GM21381 (cell line): ENCODE measurements around the gene EDN2.

ENCODE experiments used
- ATAC-seq: cut with Tn5 transposase; IDR thresholded peaks from one replicate; pipeline ENCODE4 v1.9.1; 2021; ENCODE audit warnings: mild to moderate bottlenecking, moderate library complexity; ENCODE audit not compliant: unreplicated experiment

EDN2 gene

DNA sequence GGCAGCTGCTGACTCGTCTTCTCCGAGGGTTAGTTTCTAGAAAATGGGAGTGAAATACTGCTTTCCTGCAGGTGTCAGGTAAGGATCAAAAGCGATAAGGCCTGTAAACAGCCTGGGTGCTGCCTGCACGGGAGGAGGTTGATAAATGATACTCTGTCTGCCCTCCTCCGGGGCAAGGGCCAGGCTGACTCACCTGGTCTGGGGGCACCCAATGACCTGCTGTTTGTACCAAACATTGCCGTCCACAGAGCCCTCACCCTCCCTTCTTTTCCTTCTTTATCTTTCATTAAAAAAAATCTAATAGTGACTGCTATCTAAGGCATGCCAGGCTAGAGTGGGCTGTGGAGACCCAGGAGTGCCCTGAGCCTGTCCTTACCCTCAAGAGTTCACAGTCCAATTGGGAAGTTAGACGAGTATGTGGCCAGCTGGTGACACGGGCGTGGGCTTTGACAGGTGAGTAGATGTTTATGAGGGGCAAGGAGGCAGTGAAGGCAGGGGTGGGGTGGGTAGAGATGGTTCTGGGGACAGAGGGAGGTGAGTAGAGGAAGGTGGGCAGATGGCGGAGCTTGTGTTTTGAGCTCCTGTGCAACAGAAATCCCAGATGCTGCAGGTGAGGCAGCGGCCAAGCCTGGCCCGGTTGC is 16.2 kb downstream of the EDN2 start:
- ATAC-seq = no peak

GRCh38 chr1:41467673-41468072 is 16.8 kb downstream of the EDN2 start:
- ATAC-seq = no peak

DNA sequence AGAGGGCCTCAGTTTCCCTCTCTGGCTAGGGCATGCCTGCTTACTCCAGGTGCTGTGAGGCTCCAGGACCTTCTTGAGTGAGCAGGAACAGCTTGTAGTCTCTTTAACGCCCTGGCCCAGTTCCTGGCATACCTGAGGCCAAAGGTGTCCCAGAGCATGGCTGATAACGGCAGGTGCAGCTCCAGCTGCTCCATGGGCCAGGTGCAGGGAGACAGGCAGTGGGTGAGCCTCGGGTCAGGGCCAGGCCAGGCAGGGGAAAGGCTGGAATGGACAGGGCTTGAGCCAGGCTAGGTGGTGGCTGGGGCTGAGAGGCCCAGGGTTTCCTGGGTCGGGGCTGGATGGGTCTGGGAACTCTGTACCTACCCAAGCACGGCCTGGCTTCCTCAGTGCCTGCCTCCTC is 18.3 kb downstream of the EDN2 start:
- ATAC-seq = no peak

DNA sequence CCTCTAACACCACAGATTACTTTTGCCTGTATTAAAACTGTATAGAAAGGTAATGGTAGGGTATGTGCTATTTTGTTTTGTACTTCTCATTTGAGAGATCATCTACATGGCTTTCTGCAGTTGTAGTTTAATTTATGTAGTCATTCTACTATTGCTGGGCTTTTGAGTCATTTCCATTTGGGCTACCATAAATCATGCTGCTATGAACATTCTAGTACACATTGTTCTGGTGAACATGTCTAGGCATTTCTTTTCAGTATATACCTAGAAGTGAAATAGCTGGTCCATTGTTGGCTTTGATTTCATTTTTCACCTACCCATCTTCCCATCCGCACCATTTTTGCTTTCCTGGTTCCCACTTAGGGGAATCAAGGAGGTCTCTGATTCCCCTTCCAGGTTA is 18.7 kb downstream of the EDN2 start:
- no peak for ATAC-seq

- no peak for ATAC-seq
Measured at GRCh38 chr1:41464885-41465284, 19.6 kb downstream of the EDN2 start.

GRCh38 chr1:41463516-41463915 is 21.0 kb downstream of the EDN2 start:
- ATAC-seq = no peak

- ATAC-seq = no peak
Measured at GRCh38 chr1:41462680-41463004, 21.8 kb downstream of the EDN2 start.

- ATAC-seq = no peak
Measured at GRCh38 chr1:41461790-41462679, 22.4 kb downstream of the EDN2 start.

- ATAC-seq = no peak
Measured at GRCh38 chr1:41456847-41457540, 27.5 kb downstream of the EDN2 start.

DNA sequence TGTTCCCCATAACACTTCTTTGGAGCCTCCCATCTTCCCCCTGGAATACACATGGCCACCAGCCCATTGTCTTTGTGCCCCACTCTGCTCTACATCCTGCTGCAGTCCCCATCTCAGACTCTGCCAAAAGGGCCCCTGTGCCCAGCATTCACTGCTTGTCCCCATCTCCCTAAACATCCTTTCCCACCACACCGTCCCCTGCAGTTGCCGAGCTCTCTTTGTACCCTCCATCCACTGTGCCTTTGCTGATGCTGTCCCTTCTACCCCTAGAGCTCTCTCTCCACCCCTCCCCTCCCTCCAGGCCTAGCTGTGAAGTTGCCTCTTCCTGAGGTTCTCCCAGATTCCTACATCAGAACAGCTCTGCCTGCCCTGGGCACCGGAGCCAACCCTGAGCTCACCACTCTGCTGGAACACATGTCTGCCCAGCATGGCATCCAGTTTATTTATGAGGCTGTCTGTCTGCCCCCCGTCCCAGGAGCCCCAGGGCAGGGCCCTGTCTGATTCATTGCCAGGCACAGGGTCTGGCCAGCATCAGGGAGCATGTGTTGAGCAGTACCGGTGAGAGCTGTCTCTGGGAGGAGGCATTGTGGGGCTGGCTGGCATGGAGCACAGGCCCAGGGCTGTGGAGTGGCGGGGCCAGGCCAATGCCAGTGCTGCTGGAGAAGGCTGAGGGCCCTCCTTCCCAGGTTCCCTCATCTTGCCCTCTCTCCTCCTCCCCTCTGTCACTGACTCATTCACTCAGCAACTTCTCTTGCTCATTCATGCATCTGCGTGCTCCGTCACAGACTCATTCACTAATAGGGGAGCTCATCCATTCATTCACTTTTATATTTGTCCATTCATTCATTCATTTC is 28.8 kb downstream of the EDN2 start:
- no peak for ATAC-seq

DNA sequence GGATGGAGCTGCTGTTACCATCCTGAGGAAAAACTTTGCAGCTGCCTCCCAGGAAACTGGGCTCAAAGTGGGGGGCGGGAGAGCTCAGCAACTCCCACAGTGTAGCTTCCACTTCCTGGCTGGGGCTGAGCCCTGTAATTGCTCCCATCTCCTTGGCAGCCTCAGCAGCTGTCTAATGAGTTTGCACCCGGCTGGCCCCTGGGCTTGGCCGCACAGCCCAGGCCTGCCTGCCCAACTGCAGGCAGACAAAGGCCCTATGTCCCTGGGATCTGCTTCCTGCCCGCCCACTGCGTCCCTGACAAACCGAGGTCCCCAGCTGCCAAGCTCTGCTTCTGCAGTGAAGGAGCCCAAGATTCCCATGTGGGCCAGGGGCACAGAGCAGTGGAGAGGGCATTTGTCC is 30.1 kb downstream of the EDN2 start:
- no peak for ATAC-seq

DNA sequence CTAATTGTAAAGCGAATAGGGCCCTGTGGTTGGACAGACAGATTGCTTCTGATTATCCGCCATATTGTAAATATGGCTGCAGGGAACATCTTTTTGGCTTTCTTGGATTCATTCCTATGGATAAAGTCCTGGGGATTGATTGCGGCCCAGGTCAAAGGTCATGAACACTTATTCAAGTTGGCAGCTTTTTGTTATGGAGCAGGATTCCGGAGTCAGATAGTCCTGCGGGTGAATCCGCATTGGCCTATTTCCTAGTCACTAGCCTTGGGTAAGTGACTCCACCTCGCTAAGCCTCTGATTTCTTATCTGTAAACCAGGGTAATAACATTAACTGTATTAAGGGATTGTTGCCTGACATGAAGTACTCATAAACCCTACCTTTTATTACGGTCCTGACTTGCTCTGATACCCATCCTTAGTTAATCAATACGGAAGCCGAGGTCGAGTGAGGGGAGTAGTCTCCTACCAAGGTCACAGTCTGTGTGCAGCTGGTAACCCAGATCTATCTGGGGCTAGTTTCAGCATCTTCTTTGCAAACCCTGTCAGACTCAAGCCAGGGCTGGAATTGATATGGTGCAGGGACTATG is 31.7 kb downstream of the EDN2 start:
- ATAC-seq = no peak

DNA sequence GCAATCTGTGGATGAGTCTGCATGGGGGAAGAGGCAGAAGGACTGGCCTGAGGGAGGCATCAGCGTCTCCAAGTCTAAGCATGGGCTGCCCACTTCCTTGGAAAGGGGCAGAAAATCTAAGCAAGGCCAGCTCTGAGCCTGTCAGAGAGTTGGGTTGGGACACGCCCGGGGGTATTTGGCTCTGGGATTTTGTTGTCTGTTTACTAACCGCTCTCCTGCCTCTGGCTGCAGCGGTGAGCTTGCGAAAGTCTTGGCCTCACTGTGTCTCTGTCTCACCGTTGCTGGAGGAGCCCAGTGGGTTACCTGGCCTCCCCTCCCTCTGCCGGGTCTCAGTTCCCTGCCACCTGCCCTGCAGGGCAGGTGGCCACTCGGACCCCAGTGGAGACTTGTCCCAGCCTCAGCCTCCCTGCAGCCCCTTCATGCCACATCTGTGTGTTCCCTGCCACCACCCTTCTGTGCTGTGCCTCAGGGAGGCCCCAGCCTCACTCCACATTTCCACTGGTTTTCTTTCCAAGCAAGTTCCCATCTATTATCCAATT is 33.7 kb downstream of the EDN2 start:
- no peak for ATAC-seq

GRCh38 chr1:41449326-41449921 is 35.1 kb downstream of the EDN2 start:
- ATAC-seq = no peak

- ATAC-seq = no peak
Measured at GRCh38 chr1:41448821-41449220, 35.7 kb downstream of the EDN2 start.

GRCh38 chr1:41447995-41448770 is 36.3 kb downstream of the EDN2 start:
- no peak for ATAC-seq

GRCh38 chr1:41446851-41447610 is 37.5 kb downstream of the EDN2 start:
- ATAC-seq = no peak

- no peak for ATAC-seq
Measured at GRCh38 chr1:41444785-41445184, 39.7 kb downstream of the EDN2 start.

DNA sequence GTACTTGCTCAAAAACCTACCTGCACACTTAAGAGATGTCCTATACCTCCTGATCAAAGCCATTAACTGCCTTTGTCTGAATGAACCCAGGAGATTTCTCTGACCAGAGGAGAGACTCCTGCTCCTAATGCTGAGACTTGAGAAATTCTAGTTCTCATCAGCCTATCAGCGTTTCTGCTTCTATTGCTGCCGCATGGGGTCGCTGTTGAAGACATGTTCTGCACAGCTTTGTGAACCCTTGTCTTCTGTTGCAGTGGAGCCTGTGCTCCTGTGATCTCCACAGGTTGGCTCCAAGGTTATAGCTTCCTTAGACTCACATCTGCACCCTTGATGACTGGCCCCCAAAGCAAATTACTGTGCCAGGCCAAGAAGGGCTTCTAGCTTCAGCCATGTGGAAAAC is 40.2 kb downstream of the EDN2 start:
- ATAC-seq = no peak
